Measurements from ENCODE around the gene FRY. TPM values are rescaled to one million over a fixed set of nuclear protein-coding genes. Genes with fewer than 3 reads are reported as not detected.
A peak's percentile ranks its signal among the peaks of the same experiment; 100 is the strongest.

FRY gene
- total and polyA plus RNA-seq, 2 donors from 2014 or later: 21.8 to 69.5 TPM

DNA sequence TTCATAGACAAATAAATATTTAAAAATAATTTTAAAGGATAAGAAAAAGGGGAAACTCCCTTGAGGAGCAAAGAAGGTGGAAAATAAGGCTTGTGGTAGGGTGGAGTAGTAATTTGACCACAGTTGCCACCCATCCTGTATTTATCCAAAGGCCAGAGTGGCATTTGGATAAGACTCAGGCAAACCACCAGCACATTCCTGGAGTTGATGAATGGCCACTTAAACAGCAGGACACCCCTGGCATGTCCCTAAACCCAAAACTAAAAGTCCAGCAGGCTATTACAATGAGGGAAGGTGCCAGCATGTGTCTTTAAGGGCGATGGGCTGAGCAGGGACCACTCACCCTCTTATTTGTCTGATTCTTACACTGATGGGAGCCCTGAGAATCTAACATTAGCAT is 9.8 kb upstream of the FRY start:
- Histone ChIP-seq H3K9ac (ENCODE audit: low read length in 3 of 3) (no peak overlapping the region), H3K4me1 (ENCODE audit: control insufficient read depth in 2 of 3, insufficient read depth in 2 of 3, low read depth in 1 of 3, low read length in 3 of 3) (no peaks in the 10 kb centered on the region), H3K36me3 (ENCODE audit: control insufficient read depth in 2 of 3, insufficient read depth in 3 of 3, low read length in 3 of 3) (no peaks in the 10 kb centered on the region), H3K4me3 (ENCODE audit: low read length in 3 of 3) (no peak overlapping the region), H3K27me3 (ENCODE audit: control insufficient read depth, insufficient read depth, low read length) (no peaks in the 10 kb centered on the region), H3K9me3 (ENCODE audit: control insufficient read depth in 2 of 3, insufficient read depth in 1 of 3, low read length in 3 of 3) (no peaks in the 10 kb centered on the region), H3K27ac (ENCODE audit: low read depth in 2 of 2, low read length in 2 of 2) (no peak overlapping the region)
- DNase-seq: no peak
- intact Hi-C loops (cut with DNase I): no loop called here
- TF ChIP-seq, protein P1, sequence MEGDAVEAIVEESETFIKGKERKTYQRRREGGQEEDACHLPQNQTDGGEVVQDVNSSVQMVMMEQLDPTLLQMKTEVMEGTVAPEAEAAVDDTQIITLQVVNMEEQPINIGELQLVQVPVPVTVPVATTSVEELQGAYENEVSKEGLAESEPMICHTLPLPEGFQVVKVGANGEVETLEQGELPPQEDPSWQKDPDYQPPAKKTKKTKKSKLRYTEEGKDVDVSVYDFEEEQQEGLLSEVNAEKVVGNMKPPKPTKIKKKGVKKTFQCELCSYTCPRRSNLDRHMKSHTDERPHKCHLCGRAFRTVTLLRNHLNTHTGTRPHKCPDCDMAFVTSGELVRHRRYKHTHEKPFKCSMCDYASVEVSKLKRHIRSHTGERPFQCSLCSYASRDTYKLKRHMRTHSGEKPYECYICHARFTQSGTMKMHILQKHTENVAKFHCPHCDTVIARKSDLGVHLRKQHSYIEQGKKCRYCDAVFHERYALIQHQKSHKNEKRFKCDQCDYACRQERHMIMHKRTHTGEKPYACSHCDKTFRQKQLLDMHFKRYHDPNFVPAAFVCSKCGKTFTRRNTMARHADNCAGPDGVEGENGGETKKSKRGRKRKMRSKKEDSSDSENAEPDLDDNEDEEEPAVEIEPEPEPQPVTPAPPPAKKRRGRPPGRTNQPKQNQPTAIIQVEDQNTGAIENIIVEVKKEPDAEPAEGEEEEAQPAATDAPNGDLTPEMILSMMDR (IDR thresholded peaks at IDR 0.05; ENCODE audit: borderline replicate concordance, extremely low read depth, insufficient read depth): no peak
- no peak for FAIRE-seq

DNA sequence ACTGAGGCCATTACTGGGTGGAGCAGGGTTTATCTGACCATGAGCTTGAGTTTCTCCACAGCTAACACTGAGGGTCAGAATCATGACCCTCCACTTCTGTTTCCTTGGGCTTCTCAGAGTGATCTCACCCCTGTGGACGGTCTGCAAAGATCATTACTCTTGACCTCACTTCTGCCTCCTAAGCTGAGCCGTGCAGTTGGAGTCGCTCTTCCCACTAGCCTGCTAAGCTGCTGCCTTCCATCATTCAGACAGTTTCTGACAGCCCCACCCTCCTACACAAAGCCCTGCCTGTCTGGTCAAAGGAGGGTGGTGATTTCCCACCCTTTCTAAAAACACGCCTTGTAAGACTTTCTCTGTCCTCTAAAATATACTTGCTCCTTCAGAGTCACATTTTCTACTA is 9.3 kb upstream of the FRY start:
- peak in 3 of 5 donors; percentile 36 to 67 (median 49) for DNase-seq
- intact Hi-C loops (cut with DNase I): no loop called here
- H3K27me3 ChIP-seq (ENCODE audit: control insufficient read depth, insufficient read depth, low read length): no peaks in the 10 kb centered on the region
- TF ChIP-seq, protein P1 (IDR thresholded peaks at IDR 0.05; ENCODE audit: borderline replicate concordance, extremely low read depth, insufficient read depth): no peak
- H3K9ac ChIP-seq (ENCODE audit: low read length in 3 of 3): no peak overlapping the region
- no peak overlapping the region for H3K4me3 ChIP-seq (ENCODE audit: low read length in 3 of 3)
- no peak for FAIRE-seq
- H3K9me3 ChIP-seq (ENCODE audit: control insufficient read depth in 2 of 3, insufficient read depth in 1 of 3, low read length in 3 of 3): no peaks in the 10 kb centered on the region
- H3K27ac ChIP-seq (ENCODE audit: low read depth in 2 of 2, low read length in 2 of 2): no peak overlapping the region
- H3K36me3 ChIP-seq (ENCODE audit: control insufficient read depth in 2 of 3, insufficient read depth in 3 of 3, low read length in 3 of 3): no peaks in the 10 kb centered on the region
- H3K4me1 ChIP-seq (ENCODE audit: control insufficient read depth in 2 of 3, insufficient read depth in 2 of 3, low read depth in 1 of 3, low read length in 3 of 3): no peaks in the 10 kb centered on the region

GRCh38 chr13:32023096-32023495 is 8.5 kb upstream of the FRY start:
- no peak for DNase-seq
- Histone ChIP-seq H3K27me3 (ENCODE audit: control insufficient read depth, insufficient read depth, low read length) (no peaks in the 10 kb centered on the region), H3K4me3 (ENCODE audit: low read length in 3 of 3) (no peak overlapping the region), H3K9me3 (ENCODE audit: control insufficient read depth in 2 of 3, insufficient read depth in 1 of 3, low read length in 3 of 3) (no peaks in the 10 kb centered on the region), H3K27ac (ENCODE audit: low read depth in 2 of 2, low read length in 2 of 2) (no peak overlapping the region), H3K9ac (ENCODE audit: low read length in 3 of 3) (no peak overlapping the region), H3K4me1 (ENCODE audit: control insufficient read depth in 2 of 3, insufficient read depth in 2 of 3, low read depth in 1 of 3, low read length in 3 of 3) (no peaks in the 10 kb centered on the region), H3K36me3 (ENCODE audit: control insufficient read depth in 2 of 3, insufficient read depth in 3 of 3, low read length in 3 of 3) (no peaks in the 10 kb centered on the region)
- intact Hi-C loops (cut with DNase I): no loop called here
- no peak for FAIRE-seq
- TF ChIP-seq, protein P1 (IDR thresholded peaks at IDR 0.05; ENCODE audit: borderline replicate concordance, extremely low read depth, insufficient read depth): no peak

GRCh38 chr13:32023698-32024097 is 7.9 kb upstream of the FRY start:
- intact Hi-C loops (cut with DNase I): no loop called here
- Histone ChIP-seq H3K9ac (ENCODE audit: low read length in 3 of 3) (no peak overlapping the region), H3K4me3 (ENCODE audit: low read length in 3 of 3) (no peak overlapping the region), H3K36me3 (ENCODE audit: control insufficient read depth in 2 of 3, insufficient read depth in 3 of 3, low read length in 3 of 3) (no peaks in the 10 kb centered on the region), H3K4me1 (ENCODE audit: control insufficient read depth in 2 of 3, insufficient read depth in 2 of 3, low read depth in 1 of 3, low read length in 3 of 3) (no peaks in the 10 kb centered on the region), H3K27ac (ENCODE audit: low read depth in 2 of 2, low read length in 2 of 2) (no peak overlapping the region), H3K27me3 (ENCODE audit: control insufficient read depth, insufficient read depth, low read length) (no peaks in the 10 kb centered on the region), H3K9me3 (ENCODE audit: control insufficient read depth in 2 of 3, insufficient read depth in 1 of 3, low read length in 3 of 3) (no peaks in the 10 kb centered on the region)
- peak; percentile 45 for FAIRE-seq
- no peak for DNase-seq
- TF ChIP-seq, protein P1 (IDR thresholded peaks at IDR 0.05; ENCODE audit: borderline replicate concordance, extremely low read depth, insufficient read depth): peak; percentile 5

All from kidney (tissue), 14 donors.